Neuronal stem cell (in vitro differentiated cells): ENCODE results near the gene PTDSS2.
A peak's percentile ranks its signal among the peaks of the same experiment; 100 is the strongest.

Source experiments
- DNase-seq: peaks from one replicate; pipeline ENCODE4 v3.0.0-alpha.2; 2013; ENCODE audit warnings: low spot score
- H2AFZ ChIP-seq: one replicate; pipeline ENCODE4 v1.6.1; 2013; ENCODE audit warnings: mild to moderate bottlenecking, low read length, inconsistent platforms
- H2AK5ac ChIP-seq: 2 replicates; pipeline ENCODE4 v1.6.1; 2013; ENCODE audit warnings: low read depth, mild to moderate bottlenecking, inconsistent platforms, low read length, moderate library complexity, mixed read lengths
- H2BK120ac ChIP-seq: 2 replicates; pipeline ENCODE4 v1.6.1; 2013; ENCODE audit warnings: low read depth, mild to moderate bottlenecking, inconsistent platforms, low read length, moderate library complexity, mixed read lengths
- H2BK12ac ChIP-seq: one replicate; pipeline ENCODE4 v1.6.1; 2013; ENCODE audit warnings: low read length, inconsistent platforms
- H2BK15ac ChIP-seq: 2 replicates; pipeline ENCODE4 v1.6.1; 2013; ENCODE audit warnings: mild to moderate bottlenecking, low read length, inconsistent platforms, mixed read lengths
- H2BK5ac ChIP-seq: one replicate; pipeline ENCODE4 v1.6.1; 2013; ENCODE audit warnings: inconsistent platforms, mild to moderate bottlenecking, low read length, moderate library complexity
- H3K14ac ChIP-seq: one replicate; pipeline ENCODE4 v1.6.1; 2013; ENCODE audit warnings: low read length, inconsistent platforms
- H3K18ac ChIP-seq: 2 replicates; pipeline ENCODE4 v1.6.1; 2013; ENCODE audit warnings: low read length, inconsistent platforms
- H3K23ac ChIP-seq: 2 replicates; pipeline ENCODE4 v1.6.1; 2013; ENCODE audit warnings: low read depth, mild to moderate bottlenecking, mixed read lengths, low read length, inconsistent platforms; ENCODE audit not compliant: poor library complexity
- H3K27ac ChIP-seq: replicated peaks from 3 replicates; pipeline ENCODE4 v1.5.1; 2013; ENCODE audit warnings: low read length, inconsistent platforms
- H3K27me3 ChIP-seq, 3 experiments: 2 replicates each; pipeline ENCODE4 v1.6.1; 2013; ENCODE audit warnings: low read length in 3 of 3, mild to moderate bottlenecking in 2 of 3, inconsistent platforms in 1 of 3, low read depth in 1 of 3, mixed read lengths in 1 of 3, moderate library complexity in 1 of 3; ENCODE audit not compliant: control insufficient read depth in 3 of 3, insufficient read depth in 3 of 3
- H3K36me3 ChIP-seq, 2 donors: replicated peaks in 1 of 2; 2 replicates each; pipeline ENCODE4 v1.6.1; 2013; ENCODE audit warnings: low read length in 2 of 2; ENCODE audit not compliant: control insufficient read depth in 2 of 2, insufficient read depth in 2 of 2
- H3K4ac ChIP-seq: 2 replicates; pipeline ENCODE4 v1.6.1; 2013; ENCODE audit warnings: inconsistent platforms, mild to moderate bottlenecking, low read length, moderate library complexity
- H3K4me1 ChIP-seq, 2 donors: 1 replicate in 1 of 2; 2 replicates in 1 of 2; pipeline ENCODE4 v1.6.1; 2013; ENCODE audit warnings: low read length in 2 of 2, low read depth in 1 of 2; ENCODE audit not compliant: control insufficient read depth in 2 of 2, insufficient read depth in 1 of 2
- H3K4me2 ChIP-seq: one replicate; pipeline ENCODE4 v1.6.1; 2013; ENCODE audit warnings: mild to moderate bottlenecking, low read length, inconsistent platforms; ENCODE audit not compliant: insufficient read depth, poor library complexity, severe bottlenecking
- H3K4me3 ChIP-seq, 2 donors: 2 replicates each; pipeline ENCODE4 v1.5.1; 2013; ENCODE audit warnings: low read length in 2 of 2, mild to moderate bottlenecking in 2 of 2, inconsistent platforms in 1 of 2, moderate library complexity in 1 of 2
- H3K79me1 ChIP-seq: one replicate; pipeline ENCODE4 v1.6.1; 2013; ENCODE audit warnings: low read depth, mild to moderate bottlenecking, inconsistent platforms, low read length, moderate library complexity
- H3K9ac ChIP-seq: one replicate; pipeline ENCODE4 v1.6.1; 2013; ENCODE audit warnings: mild to moderate bottlenecking, low read depth, low read length, inconsistent platforms; ENCODE audit not compliant: poor library complexity
- H3K9me3 ChIP-seq, 2 donors: replicated peaks in 1 of 2; 2 replicates each; pipeline versions ENCODE3 to v1.6.1; 2013; ENCODE audit warnings: low read length in 2 of 2, mild to moderate bottlenecking in 2 of 2, inconsistent platforms in 1 of 2, low read depth in 1 of 2, mixed read lengths in 1 of 2, moderate library complexity in 1 of 2; ENCODE audit not compliant: control insufficient read depth in 2 of 2, insufficient read depth in 1 of 2
- H4K8ac ChIP-seq: one replicate; pipeline ENCODE4 v1.6.1; 2013; ENCODE audit warnings: low read depth, mild to moderate bottlenecking, inconsistent platforms, low read length, moderate library complexity
- H4K91ac ChIP-seq: one replicate; pipeline ENCODE4 v1.6.1; 2013; ENCODE audit warnings: low read length, low read depth, mild to moderate bottlenecking, inconsistent platforms; ENCODE audit not compliant: poor library complexity
- WGBS, 2 donors: extraction: QIAGEN DNeasy Blood & Tissue Kit; methylation state at CpG; one replicate each; pipeline ENCODE4 v1.1.7; 2013; ENCODE audit warnings: missing lambda C conversion rate in 2 of 2, mixed read lengths in 1 of 2; ENCODE audit not compliant: insufficient read length in 2 of 2, insufficient replicate concordance in 1 of 2; ENCODE audit errors: extremely low coverage in 2 of 2; 5-methylcytosine and 5-hydroxymethylcytosine counted together

PTDSS2 gene

GRCh38 chr11:499201-500076, 49.4 kb downstream of the PTDSS2 start:
- H3K27ac ChIP-seq = no peak overlapping the region
- peak overlapping the region; percentile 48 for H2BK5ac ChIP-seq
- H3K4me1 ChIP-seq = no peaks in the 10 kb centered on the region
- no peak overlapping the region for H2AK5ac ChIP-seq
- H3K4me3 ChIP-seq = no peak overlapping the region
- H4K91ac ChIP-seq = no peak overlapping the region
- H3K4me2 ChIP-seq = no peak overlapping the region
- DNase-seq = no peak
- no CpG with 5 or more reads among the region's 24 CpGs for WGBS, 2 donors
- no peak overlapping the region for H3K23ac ChIP-seq
- H2BK120ac ChIP-seq = no peak overlapping the region
- H2BK12ac ChIP-seq = no peak overlapping the region
- H2AFZ ChIP-seq = no peak overlapping the region
- H3K18ac ChIP-seq = no peak overlapping the region
- no peak overlapping the region for H3K9ac ChIP-seq
- H2BK15ac ChIP-seq = no peak overlapping the region
- peaks cover 0 to 17% of the 10 kb centered on the region in 2 donors for H3K9me3 ChIP-seq
- H3K4ac ChIP-seq = no peak overlapping the region
- no peak overlapping the region for H3K14ac ChIP-seq
- peaks cover 26% of the 10 kb centered on the region for H3K79me1 ChIP-seq
- peaks cover 61 to 79% of the 10 kb centered on the region in 2 donors for H3K36me3 ChIP-seq
- no peak overlapping the region for H4K8ac ChIP-seq
- no peaks in the 10 kb centered on the region for H3K27me3 ChIP-seq

GRCh38 chr11:501001-501682, 51.1 kb downstream of the PTDSS2 start:
- no peak overlapping the region for H4K91ac ChIP-seq
- H3K14ac ChIP-seq = no peak overlapping the region
- H3K27ac ChIP-seq = no peak overlapping the region
- no peak overlapping the region for H2AFZ ChIP-seq
- peaks cover 29% of the 10 kb centered on the region for H3K79me1 ChIP-seq
- no peak overlapping the region for H3K18ac ChIP-seq
- H3K4me1 ChIP-seq = peaks cover 1 to 8% of the 10 kb centered on the region in 2 donors
- no peak overlapping the region for H3K4me3 ChIP-seq
- no peak overlapping the region for H3K4me2 ChIP-seq
- H3K9ac ChIP-seq = no peak overlapping the region
- no peak overlapping the region for H2AK5ac ChIP-seq
- H3K4ac ChIP-seq = no peak overlapping the region
- no peak overlapping the region for H4K8ac ChIP-seq
- H2BK5ac ChIP-seq = no peak overlapping the region
- H3K36me3 ChIP-seq = peaks cover 50 to 68% of the 10 kb centered on the region in 2 donors
- no peak overlapping the region for H2BK12ac ChIP-seq
- no CpG with 5 or more reads among the region's 24 CpGs for WGBS, 2 donors
- no peak overlapping the region for H3K23ac ChIP-seq
- peak overlapping the region; percentile 31 for H2BK120ac ChIP-seq
- DNase-seq = no peak
- no peak overlapping the region for H2BK15ac ChIP-seq
- no peaks in the 10 kb centered on the region for H3K27me3 ChIP-seq
- peaks cover 0 to 17% of the 10 kb centered on the region in 2 donors for H3K9me3 ChIP-seq

- Histone ChIP-seq H3K9me3 (peaks cover 0 to 15% of the 10 kb centered on the region in 2 donors), H2BK5ac (no peak overlapping the region), H3K27me3 (no peaks in the 10 kb centered on the region), H3K79me1 (peaks cover 29% of the 10 kb centered on the region), H2AK5ac (no peak overlapping the region), H2BK120ac (peak overlapping the region; percentile 31), H2BK15ac (no peak overlapping the region), H3K4me2 (no peak overlapping the region), H3K18ac (no peak overlapping the region), H3K9ac (peak overlapping the region; percentile 72), H3K27ac (no peak overlapping the region), H4K8ac (no peak overlapping the region), H3K4me1 (peaks cover 2 to 8% of the 10 kb centered on the region in 2 donors), H4K91ac (no peak overlapping the region), H3K14ac (no peak overlapping the region), H2AFZ (no peak overlapping the region), H3K4ac (no peak overlapping the region), H3K4me3 (no peak overlapping the region), H3K36me3 (peaks cover 47 to 64% of the 10 kb centered on the region in 2 donors), H2BK12ac (no peak overlapping the region), H3K23ac (peak overlapping the region; percentile 20)
- no peak for DNase-seq
- WGBS, 2 donors = no CpG with 5 or more reads among the region's 19 CpGs
Measured at GRCh38 chr11:501683-502287, 51.7 kb downstream of the PTDSS2 start.
